ENCODE data around the gene CYB5B. TPM values are rescaled to one million over a fixed set of nuclear protein-coding genes. Genes with fewer than 3 reads are reported as not detected.

CYB5B gene
- total and polyA plus RNA-seq, 2 donors (not counting 3 experiments of a cell fraction or from before 2014, with no cell fraction given), result 175 to 176 TPM

- no TSS peak for BruUV-seq (replicated peaks)
- Histone ChIP-seq H3K9me1 (replicated peaks; ENCODE audit: control insufficient read depth, extremely low read depth, insufficient read depth, low read length) (no peaks in the 10 kb centered on the region), H3K36me3 (ENCODE audit: control insufficient read depth in 2 of 2, extremely low read depth in 1 of 2, insufficient read depth in 2 of 2, low read length in 2 of 2) (no peaks in the 10 kb centered on the region), H3K4me3 (replicated peaks in 1 of 3; ENCODE audit: insufficient read depth in 1 of 3, low read depth in 1 of 3, low read length in 3 of 3) (no peak overlapping the region), H3K79me2 (ENCODE audit: control insufficient read depth, insufficient read depth, low read length) (no peaks in the 10 kb centered on the region), H2AFZ (ENCODE audit: low read depth, low read length) (no peak overlapping the region), H3K9me3 (replicated peaks; ENCODE audit: control insufficient read depth, insufficient read depth, low read length) (no peaks in the 10 kb centered on the region), H3K4me1 (ENCODE audit: control insufficient read depth, extremely low read depth, insufficient read depth, low read length) (no peaks in the 10 kb centered on the region), H3K9ac (replicated peaks; ENCODE audit: extremely low read depth, insufficient read depth, low read length) (no peak overlapping the region), H3K27ac (ENCODE audit: insufficient read depth, low read depth, low read length) (no peak overlapping the region), H3K27me3 (ENCODE audit: control insufficient read depth in 2 of 2, insufficient read depth in 2 of 2, low read length in 2 of 2) (peaks cover 0 to 2% of the 10 kb centered on the region in 2 experiments), H4K20me1 (replicated peaks; ENCODE audit: control insufficient read depth, extremely low read depth, insufficient read depth, low read length) (no peaks in the 10 kb centered on the region), H3K4me2 (ENCODE audit: insufficient read depth, low read length) (no peak overlapping the region)
- CTCF ChIA-PET, result no interaction called here
- dilution Hi-C loops (cut with MboI; ENCODE audit: extremely low pct_ligation_motif_present, low sequenced_read_pairs) (no loop called here), intact Hi-C loops (cut with micrococcal nuclease) (no loop called here)
- TF ChIP-seq, protein P1, sequence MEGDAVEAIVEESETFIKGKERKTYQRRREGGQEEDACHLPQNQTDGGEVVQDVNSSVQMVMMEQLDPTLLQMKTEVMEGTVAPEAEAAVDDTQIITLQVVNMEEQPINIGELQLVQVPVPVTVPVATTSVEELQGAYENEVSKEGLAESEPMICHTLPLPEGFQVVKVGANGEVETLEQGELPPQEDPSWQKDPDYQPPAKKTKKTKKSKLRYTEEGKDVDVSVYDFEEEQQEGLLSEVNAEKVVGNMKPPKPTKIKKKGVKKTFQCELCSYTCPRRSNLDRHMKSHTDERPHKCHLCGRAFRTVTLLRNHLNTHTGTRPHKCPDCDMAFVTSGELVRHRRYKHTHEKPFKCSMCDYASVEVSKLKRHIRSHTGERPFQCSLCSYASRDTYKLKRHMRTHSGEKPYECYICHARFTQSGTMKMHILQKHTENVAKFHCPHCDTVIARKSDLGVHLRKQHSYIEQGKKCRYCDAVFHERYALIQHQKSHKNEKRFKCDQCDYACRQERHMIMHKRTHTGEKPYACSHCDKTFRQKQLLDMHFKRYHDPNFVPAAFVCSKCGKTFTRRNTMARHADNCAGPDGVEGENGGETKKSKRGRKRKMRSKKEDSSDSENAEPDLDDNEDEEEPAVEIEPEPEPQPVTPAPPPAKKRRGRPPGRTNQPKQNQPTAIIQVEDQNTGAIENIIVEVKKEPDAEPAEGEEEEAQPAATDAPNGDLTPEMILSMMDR (IDR thresholded peaks at IDR 0.05; ENCODE audit: extremely low read depth in 1 of 2, insufficient read depth in 1 of 2, low read depth in 1 of 2, low read length in 2 of 2), result no peak
- no peak for TF ChIP-seq GATA2 (IDR thresholded peaks at IDR 0.05; ENCODE audit: insufficient read depth, insufficient read length, low read depth, low read length)
- no peak for TF ChIP-seq POLR2A (IDR thresholded peaks at IDR 0.05; ENCODE audit: low read depth, low read length)
- TF ChIP-seq, protein P2, sequence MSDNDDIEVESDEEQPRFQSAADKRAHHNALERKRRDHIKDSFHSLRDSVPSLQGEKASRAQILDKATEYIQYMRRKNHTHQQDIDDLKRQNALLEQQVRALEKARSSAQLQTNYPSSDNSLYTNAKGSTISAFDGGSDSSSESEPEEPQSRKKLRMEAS (IDR thresholded peaks at IDR 0.05; ENCODE audit: insufficient read depth, insufficient read length), result no peak
- TF ChIP-seq EZH2 (IDR thresholded peaks at IDR 0.05; ENCODE audit: borderline replicate concordance, low read depth, low read length, severe bottlenecking), result no peak
- no peak for TF ChIP-seq POLR2AphosphoS5 (IDR thresholded peaks at IDR 0.05; ENCODE audit: insufficient read depth, low read depth, low read length)
- no peak for TF ChIP-seq FOS (IDR thresholded peaks at IDR 0.05; ENCODE audit: borderline replicate concordance, insufficient read depth, low read length)
- no peak for TF ChIP-seq JUN (IDR thresholded peaks at IDR 0.05; ENCODE audit: borderline replicate concordance, insufficient read depth, insufficient read length, low read depth)
- no peak for TF ChIP-seq MYC (IDR thresholded peaks at IDR 0.05; ENCODE audit: low read depth, low read length)
- FAIRE-seq (no peak), DNase-seq (ENCODE audit: low read depth, low spot score) (no peak)
- POLR2A ChIA-PET, result no interaction called here
These were observed 77.7 kb downstream of the CYB5B start for GRCh38 chr16:69501956-69502745.

Measured in endothelial cell of umbilical vein (primary cell).